Activated naive CD8-positive, alpha-beta T cell treated with anti-CD3 and anti-CD28 coated beads, Interleukin-2, amount 10 ng/mL, durations not matched to agents 7 days and 5 days (primary cell): ENCODE results near the gene HMGXB4. TPM values are rescaled to one million over a fixed set of nuclear protein-coding genes. Genes with fewer than 3 reads are reported as not detected.

Experiments used
- ATAC-seq: fragments of 150-1000 bp; cut with Tn5 transposase; one replicate; pipeline ENCODE4 v1.10.0; 2021; ENCODE audit warnings: low read depth, moderate library complexity
- POLR2A ChIA-PET: fragments of 350-600 bp; sonication (Branson Sonifier 250); formaldehyde crosslinking; loops from one replicate; lab custom pipeline; 2021; ENCODE audit warnings: antibody characterized with exemption; lab: Charles Lee
- DNase-seq: peaks from one replicate; pipeline ENCODE4 v3.0.0; 2021
- H3K27ac Mint-ChIP-seq: one replicate; pipeline ENCODE4 v1.8.0; 2022; ENCODE audit warnings: mild to moderate bottlenecking, mixed read lengths
- H3K27me3 Mint-ChIP-seq: one replicate; pipeline ENCODE4 v1.8.0; 2022; ENCODE audit warnings: mild to moderate bottlenecking, moderate library complexity, mixed read lengths
- H3K36me3 Mint-ChIP-seq: one replicate; pipeline ENCODE4 v1.8.0; 2021; ENCODE audit warnings: mild to moderate bottlenecking, mixed read lengths
- H3K4me1 Mint-ChIP-seq: one replicate; pipeline ENCODE4 v1.8.0; 2021; ENCODE audit warnings: mixed read lengths
- H3K4me3 Mint-ChIP-seq: one replicate; pipeline ENCODE4 v1.8.0; 2022; ENCODE audit warnings: mild to moderate bottlenecking, moderate library complexity, mixed read lengths
- H3K9me3 Mint-ChIP-seq: one replicate; pipeline ENCODE4 v1.8.0; 2021; ENCODE audit warnings: mixed read lengths
- total RNA-seq, 2 experiments: library from RNA; stranded (reverse); gene quantifications; one replicate each; pipeline ENCODE4 v1.2.3, GENCODE V29; 2021

HMGXB4 gene
- total RNA-seq, 2 experiments from 2014 or later = 35.4 to 36.2 TPM

DNA sequence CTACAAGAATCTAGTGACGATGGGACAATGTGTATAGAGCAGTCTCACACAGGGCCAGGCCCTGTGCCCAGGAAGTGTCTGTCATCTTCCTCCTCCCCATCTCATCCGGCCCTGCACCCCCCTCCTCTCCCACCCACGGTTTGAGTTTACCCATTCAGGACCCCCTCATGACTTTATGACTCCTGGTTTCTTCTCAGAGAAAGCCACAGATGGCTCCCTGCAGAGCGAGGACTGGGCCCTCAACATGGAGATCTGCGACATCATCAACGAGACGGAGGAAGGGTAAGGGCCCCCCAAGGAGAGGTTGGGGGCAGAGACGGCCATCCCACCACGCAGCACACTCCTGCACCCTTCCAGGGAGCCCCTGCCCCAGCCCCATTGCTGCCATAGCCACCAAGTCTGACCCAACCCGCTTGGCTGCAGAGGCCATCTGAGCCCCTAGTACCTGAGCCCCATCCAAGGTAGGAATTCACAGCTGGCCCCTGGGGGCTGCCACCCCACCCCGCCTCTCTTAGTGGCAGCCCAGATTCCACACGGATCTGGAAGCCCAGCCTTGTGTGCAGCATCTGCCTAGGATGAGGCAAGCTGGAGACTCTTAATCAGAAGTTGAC is 60.5 kb downstream of the HMGXB4 start:
- POLR2A ChIA-PET = no interaction called here
- H3K27ac Mint-ChIP-seq = no peak overlapping the region
- ATAC-seq = no peak

DNA sequence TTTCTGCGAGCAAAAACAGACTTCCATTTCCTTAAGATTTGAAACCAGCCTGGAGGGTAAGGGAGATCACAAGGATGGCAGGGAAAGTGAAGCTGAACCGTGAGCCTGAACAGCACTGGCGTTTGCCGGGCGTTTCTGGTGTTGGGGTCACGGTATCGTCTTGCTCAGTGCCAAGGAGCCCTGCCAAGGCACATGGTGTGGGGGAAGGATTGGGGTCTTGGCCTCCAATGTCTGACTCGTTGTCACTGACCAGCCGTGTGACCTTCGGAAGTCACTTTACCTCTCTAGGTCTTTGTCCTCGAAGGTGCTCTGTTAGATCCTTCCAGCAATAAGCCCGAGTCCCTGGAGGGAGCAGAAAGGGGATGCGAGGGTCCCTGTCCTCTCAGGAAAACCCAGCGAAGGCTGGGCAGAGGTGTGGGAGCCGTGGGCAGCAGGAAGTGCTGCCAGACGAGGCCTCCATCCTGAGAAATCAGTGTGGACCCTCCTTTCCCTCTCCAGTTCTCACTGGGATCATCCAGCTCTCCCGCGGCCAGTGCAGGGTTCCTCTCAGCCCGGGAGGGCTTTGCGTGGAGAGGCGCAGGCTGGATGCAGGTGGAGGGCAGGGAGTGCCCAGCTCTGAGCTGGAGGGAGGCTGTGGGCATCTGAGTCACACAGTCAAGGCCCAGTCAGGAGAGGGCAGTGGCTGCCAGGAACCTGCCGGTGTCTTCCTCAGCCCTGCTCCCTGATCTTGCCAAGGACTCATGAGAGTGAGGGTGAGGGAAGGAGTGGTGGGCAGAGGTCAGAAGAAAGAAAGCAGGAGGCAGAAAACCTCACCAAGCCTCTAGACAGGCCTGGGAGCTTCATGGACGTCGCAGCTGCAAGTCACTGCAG is 61.3 kb downstream of the HMGXB4 start:
- no peaks in the 10 kb centered on the region for H3K9me3 Mint-ChIP-seq
- H3K27me3 Mint-ChIP-seq = no peaks in the 10 kb centered on the region
- no peaks in the 10 kb centered on the region for H3K36me3 Mint-ChIP-seq
- no peak overlapping the region for H3K4me3 Mint-ChIP-seq
- POLR2A ChIA-PET = no interaction called here
- no peak overlapping the region for H3K27ac Mint-ChIP-seq
- peaks cover 4% of the 10 kb centered on the region for H3K4me1 Mint-ChIP-seq
- no peak for ATAC-seq
- no peak for DNase-seq

More for the DNA sequence above, 60.5 kb downstream of the HMGXB4 start:
- no peak for DNase-seq
- Mint-ChIP-seq H3K9me3 (no peaks in the 10 kb centered on the region), H3K36me3 (no peaks in the 10 kb centered on the region), H3K4me1 (peaks cover 8% of the 10 kb centered on the region), H3K4me3 (no peak overlapping the region), H3K27me3 (no peaks in the 10 kb centered on the region)

DNA sequence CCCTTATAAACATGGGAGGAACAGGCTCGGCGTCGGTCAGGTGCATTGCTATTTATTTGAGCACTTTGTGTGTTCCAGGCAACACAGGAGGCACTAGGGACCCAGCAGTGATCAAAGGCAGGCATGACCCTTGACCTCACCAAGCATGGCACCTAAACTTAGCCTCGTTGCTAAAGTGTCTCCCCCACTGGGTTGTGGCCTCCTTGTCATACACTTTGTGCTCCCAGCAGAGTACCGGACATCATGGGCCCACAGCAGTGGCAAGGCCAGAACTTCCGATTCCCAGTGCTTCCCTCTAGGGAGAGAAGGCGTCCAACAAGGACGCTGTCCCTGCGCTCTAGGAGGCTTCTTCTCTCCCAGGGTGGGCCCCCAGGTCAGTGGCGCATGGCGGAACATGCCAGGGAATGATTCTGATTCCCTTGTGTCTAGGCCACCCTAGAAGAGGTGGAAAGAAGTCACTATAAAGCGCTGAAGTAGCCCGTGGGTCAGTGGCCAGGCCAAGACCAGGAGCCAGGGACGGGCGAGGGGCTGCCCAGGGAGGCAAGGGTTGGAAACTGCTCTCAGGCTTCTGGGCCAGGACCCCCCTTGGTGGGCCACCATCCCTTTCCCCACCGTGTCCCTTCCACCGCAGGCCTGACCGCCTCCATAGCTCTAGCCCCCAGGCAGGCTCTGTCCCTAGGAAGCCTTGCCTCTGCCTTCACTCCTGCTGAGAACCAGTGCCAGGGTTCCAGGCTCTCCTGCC is 62.1 kb downstream of the HMGXB4 start:
- Mint-ChIP-seq H3K4me3 (no peak overlapping the region), H3K4me1 (no peaks in the 10 kb centered on the region), H3K27ac (no peak overlapping the region), H3K9me3 (no peaks in the 10 kb centered on the region), H3K36me3 (no peaks in the 10 kb centered on the region), H3K27me3 (no peaks in the 10 kb centered on the region)
- POLR2A ChIA-PET = no interaction called here
- DNase-seq (no peak), ATAC-seq (no peak)

DNA sequence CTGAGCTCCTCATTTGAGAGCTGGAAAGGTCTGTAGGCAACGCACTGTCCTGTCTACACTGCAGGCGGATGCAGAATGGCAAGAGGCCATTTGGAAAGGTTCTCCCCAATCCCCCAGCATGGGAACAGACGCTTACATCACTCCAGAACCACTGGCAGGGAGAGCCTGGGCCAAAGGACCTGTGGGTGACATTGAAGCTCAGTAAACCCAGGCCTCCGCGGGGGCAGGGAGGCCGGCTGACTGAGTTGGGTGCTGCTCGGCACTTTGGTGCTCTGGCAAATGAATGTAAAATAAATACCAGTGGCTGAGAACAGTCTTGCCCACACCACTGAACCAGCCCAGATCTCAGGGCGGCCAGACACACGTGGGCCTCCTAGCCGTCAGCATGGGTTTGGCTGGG is 64.8 kb downstream of the HMGXB4 start:
- POLR2A ChIA-PET = no interaction called here
- no peaks in the 10 kb centered on the region for H3K4me1 Mint-ChIP-seq
- no peak overlapping the region for H3K27ac Mint-ChIP-seq
- DNase-seq (no peak), ATAC-seq (no peak)
- peaks cover 3% of the 10 kb centered on the region for H3K36me3 Mint-ChIP-seq
- no peaks in the 10 kb centered on the region for H3K9me3 Mint-ChIP-seq
- H3K27me3 Mint-ChIP-seq = no peaks in the 10 kb centered on the region
- H3K4me3 Mint-ChIP-seq = no peak overlapping the region

DNA sequence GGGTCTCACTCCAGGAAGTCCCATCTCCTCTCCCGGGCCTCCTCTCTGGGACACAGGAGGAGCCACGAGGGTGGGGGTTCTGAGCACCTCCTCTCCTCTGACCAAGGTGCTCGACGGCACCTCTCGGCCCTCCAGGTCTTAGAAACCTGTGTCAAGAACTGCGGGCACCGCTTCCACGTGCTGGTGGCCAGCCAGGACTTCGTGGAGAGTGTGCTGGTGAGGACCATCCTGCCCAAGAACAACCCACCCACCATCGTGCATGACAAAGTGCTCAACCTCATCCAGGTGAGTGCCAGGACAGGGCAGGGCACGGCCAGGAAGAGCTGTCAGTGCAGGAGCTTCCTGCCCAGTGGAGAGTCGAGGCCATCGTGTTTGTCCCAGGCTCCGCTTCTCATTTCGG is 65.6 kb downstream of the HMGXB4 start:
- Mint-ChIP-seq H3K36me3 (peaks cover 6% of the 10 kb centered on the region), H3K4me3 (no peak overlapping the region), H3K27ac (no peak overlapping the region), H3K27me3 (no peaks in the 10 kb centered on the region), H3K4me1 (no peaks in the 10 kb centered on the region), H3K9me3 (no peaks in the 10 kb centered on the region)
- ATAC-seq = no peak
- POLR2A ChIA-PET = no interaction called here
- DNase-seq = no peak

DNA sequence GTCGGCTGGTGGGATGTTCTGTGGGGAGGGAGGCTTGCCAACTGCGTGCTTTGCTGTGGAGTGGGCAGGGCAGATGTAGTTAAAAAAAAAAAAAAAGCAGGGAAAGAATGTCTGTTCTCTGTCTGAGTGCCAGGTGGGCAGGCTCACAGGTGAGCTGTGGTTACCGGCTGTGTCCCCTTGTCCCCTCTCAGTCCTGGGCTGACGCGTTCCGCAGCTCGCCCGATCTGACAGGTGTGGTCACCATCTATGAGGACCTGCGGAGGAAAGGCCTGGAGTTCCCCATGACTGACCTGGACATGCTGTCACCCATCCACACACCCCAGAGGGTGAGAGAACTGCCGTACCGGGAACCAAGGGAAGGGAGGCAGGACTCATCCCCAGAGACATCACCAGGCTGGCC is 66.0 kb downstream of the HMGXB4 start:
- Mint-ChIP-seq H3K4me3 (no peak overlapping the region), H3K36me3 (peaks cover 8% of the 10 kb centered on the region), H3K9me3 (no peaks in the 10 kb centered on the region), H3K27ac (no peak overlapping the region), H3K27me3 (no peaks in the 10 kb centered on the region), H3K4me1 (no peaks in the 10 kb centered on the region)
- ATAC-seq = no peak
- POLR2A ChIA-PET = no interaction called here
- DNase-seq = no peak

DNA sequence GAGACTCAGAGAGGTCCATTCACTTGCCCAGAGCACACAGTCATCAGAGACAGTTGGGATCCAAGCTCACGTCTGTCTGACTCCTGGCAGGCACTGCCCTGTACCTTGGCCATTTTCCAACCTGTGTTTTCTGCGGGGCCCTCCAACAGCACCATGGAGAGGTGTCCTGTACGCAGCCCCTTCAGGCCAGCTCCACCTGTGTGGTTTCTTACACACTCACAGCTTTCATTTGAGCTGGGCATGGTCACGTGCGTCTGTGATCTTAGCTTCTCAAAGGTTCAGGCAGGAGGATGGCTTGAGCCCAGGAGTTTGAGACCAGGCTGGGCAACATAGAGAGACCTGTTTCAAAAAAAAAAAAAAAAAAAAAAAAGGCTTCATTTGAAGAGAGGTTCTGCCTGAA is 66.8 kb downstream of the HMGXB4 start:
- ATAC-seq (no peak), DNase-seq (no peak)
- no peaks in the 10 kb centered on the region for H3K27me3 Mint-ChIP-seq
- H3K4me1 Mint-ChIP-seq = no peaks in the 10 kb centered on the region
- POLR2A ChIA-PET = no interaction called here
- H3K27ac Mint-ChIP-seq = no peak overlapping the region
- H3K36me3 Mint-ChIP-seq = peaks cover 8% of the 10 kb centered on the region
- H3K9me3 Mint-ChIP-seq = no peaks in the 10 kb centered on the region
- H3K4me3 Mint-ChIP-seq = no peak overlapping the region

DNA sequence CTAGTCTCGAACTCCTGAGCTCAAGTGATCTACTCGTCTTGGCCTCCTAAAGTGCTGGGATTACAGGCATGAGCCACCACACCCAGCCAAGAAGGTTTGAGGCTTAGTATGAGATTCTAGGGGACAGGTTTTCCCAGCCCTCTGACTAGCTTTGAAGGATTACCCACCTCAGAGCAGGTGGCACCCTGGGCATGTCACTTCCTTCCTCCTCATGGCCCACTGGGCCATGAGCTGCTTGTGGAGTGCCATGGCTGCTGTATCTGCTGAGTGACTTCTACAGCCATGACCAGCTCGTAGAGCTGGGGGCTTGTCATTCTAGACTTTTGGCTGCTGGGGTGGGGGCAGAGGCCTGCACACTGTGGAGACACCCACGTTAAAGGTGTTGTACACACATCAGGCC is 67.5 kb downstream of the HMGXB4 start:
- H3K27me3 Mint-ChIP-seq = no peaks in the 10 kb centered on the region
- no peak for ATAC-seq
- no peak for DNase-seq
- H3K9me3 Mint-ChIP-seq = no peaks in the 10 kb centered on the region
- H3K4me1 Mint-ChIP-seq = peaks cover 3% of the 10 kb centered on the region
- no peak overlapping the region for H3K4me3 Mint-ChIP-seq
- H3K27ac Mint-ChIP-seq = no peak overlapping the region
- POLR2A ChIA-PET = no interaction called here
- peaks cover 10% of the 10 kb centered on the region for H3K36me3 Mint-ChIP-seq

DNA sequence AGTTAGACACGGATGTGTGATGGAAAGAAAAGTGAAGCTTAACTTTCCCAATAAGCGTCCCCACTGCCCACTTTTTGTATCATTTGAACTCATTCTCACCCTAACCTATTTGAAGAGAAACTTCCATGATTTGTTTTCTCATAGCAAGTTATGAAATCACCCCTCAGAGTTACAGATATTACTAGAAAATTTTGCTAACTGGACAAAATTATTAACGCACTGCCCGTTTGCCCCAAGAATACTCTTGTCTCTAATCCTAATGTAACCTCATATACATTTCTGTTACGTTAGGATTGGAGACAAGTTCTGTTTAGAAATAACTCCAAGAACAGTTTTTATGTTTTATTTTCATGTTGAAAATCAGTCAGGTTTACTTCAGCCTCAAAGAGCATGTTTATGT is 67.9 kb downstream of the HMGXB4 start:
- ATAC-seq (no peak), DNase-seq (no peak)
- Mint-ChIP-seq H3K27ac (no peak overlapping the region), H3K4me1 (peaks cover 7% of the 10 kb centered on the region), H3K9me3 (no peaks in the 10 kb centered on the region), H3K27me3 (no peaks in the 10 kb centered on the region), H3K36me3 (peaks cover 12% of the 10 kb centered on the region), H3K4me3 (no peak overlapping the region)
- POLR2A ChIA-PET = no interaction called here

DNA sequence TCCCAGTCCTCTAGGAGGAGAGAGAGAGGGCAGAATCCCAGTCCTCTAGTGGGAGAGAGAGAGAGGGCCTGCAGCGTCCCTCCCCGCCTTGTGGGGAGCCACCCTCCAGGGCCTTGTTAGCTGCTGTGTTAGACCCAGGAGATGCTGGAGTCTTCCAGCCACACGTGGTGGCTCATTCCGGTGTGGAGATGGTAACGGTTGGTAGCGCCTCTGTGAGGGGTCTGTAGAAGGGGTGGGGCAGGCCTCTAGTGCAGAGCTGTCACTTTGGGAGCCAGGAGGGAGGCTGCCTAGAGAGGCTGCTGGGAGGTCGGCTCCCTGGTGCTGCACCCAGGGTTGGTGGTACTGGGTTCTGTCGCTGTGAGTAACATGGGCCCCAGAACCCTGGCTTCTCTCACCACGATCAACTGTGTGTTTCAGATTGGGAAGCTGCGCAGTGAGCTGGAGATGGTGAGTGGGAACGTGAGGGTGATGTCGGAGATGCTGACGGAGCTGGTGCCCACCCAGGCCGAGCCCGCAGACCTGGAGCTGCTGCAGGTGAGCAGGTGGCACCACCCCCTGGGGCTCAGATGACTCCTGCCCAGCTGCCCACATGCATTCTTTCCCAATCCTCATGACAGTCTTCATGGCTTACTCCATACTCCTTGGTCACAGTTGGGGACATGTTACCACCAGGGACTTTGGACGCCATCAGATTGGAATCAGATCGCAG is 69.7 kb downstream of the HMGXB4 start:
- Mint-ChIP-seq H3K27ac (no peak overlapping the region), H3K27me3 (no peaks in the 10 kb centered on the region), H3K4me3 (no peak overlapping the region), H3K36me3 (peaks cover 19% of the 10 kb centered on the region), H3K4me1 (peaks cover 12% of the 10 kb centered on the region), H3K9me3 (no peaks in the 10 kb centered on the region)
- POLR2A ChIA-PET = interaction anchor here (1.5 kb wide), 1 partner anchor 27 kb away, joined by 4 read pairs; the partner anchor contains the start of gene TOM1
- DNase-seq = no peak
- ATAC-seq = no peak

DNA sequence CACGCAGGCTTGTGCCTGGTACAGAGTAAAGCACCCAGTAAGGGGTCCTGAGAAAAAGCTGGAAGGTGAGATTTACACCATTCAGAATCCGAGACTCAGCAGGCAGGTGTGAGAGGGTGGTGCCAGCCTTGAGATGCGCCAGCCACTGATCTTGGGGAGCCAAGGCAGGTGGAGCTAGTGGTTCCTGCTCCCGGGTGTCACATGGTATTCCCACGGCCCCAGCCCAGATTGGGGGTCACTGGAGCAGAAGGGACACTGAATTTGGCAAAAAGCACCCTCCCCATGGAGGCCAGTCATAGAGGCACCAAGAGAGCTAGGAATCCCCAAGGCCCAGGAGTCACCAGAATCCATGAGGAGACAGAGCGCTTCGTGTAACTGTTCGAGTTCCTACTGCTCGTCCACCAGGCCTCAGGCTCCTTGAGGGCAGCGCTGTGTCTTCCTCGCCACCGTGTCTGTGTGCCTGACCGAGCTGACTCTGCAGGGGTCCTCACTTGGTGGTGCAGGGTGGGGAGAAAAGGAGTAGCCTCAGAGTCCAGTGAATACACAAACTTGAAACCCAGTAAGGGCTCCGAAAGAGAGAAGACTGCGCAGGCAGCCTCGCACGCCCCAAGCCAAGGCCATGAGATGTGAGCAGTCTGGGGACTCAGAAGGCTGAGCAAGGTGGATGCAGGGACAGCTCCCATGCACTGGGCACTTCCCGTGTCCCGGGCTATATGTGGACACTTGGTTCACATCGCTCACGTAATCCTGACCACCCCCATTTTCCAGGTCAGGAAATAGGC is 70.6 kb downstream of the HMGXB4 start:
- H3K36me3 Mint-ChIP-seq = peaks cover 19% of the 10 kb centered on the region
- no peak overlapping the region for H3K4me3 Mint-ChIP-seq
- H3K27me3 Mint-ChIP-seq = no peaks in the 10 kb centered on the region
- H3K4me1 Mint-ChIP-seq = peaks cover 12% of the 10 kb centered on the region
- ATAC-seq (no peak), DNase-seq (no peak)
- H3K27ac Mint-ChIP-seq = no peak overlapping the region
- POLR2A ChIA-PET = interaction anchor here (1.5 kb wide), 1 partner anchor 28 kb away, joined by 4 read pairs; the partner anchor contains the start of gene TOM1
- no peaks in the 10 kb centered on the region for H3K9me3 Mint-ChIP-seq

DNA sequence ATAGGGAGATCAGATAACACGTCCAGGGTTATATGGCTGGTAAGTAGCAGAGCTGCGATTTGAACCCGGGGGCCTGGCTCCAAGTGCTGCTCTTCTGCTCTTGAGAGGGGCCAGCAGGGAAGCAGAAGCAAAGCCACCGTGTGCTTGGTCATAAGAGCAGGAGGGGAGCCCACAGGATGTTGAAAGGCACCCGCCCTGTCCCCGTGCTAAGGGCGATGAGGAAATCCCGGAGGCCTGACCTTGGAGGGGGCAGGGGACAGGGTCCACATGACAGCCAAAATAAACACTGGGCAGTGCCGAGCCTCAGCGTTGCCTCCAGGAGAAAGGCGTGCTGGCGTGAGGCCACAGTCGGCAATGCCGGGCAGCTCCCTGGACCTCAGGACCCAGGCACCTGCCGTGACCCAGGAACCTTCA is 71.2 kb downstream of the HMGXB4 start:
- Mint-ChIP-seq H3K4me1 (peaks cover 12% of the 10 kb centered on the region), H3K27me3 (no peaks in the 10 kb centered on the region), H3K36me3 (peaks cover 19% of the 10 kb centered on the region), H3K27ac (no peak overlapping the region), H3K4me3 (no peak overlapping the region), H3K9me3 (no peaks in the 10 kb centered on the region)
- ATAC-seq (no peak), DNase-seq (no peak)
- POLR2A ChIA-PET = no interaction called here
